NCI-H345 treated with DMSO at 0.1 percent for 48 hours (cell line): ENCODE measurements around the gene LMNA.
"Not testable (repeated sequence)": the region's sequence is repeated elsewhere in the genome, so short reads cannot be mapped to it uniquely, and the experiment has no call there.

Experiments used
- DNase-seq: peaks from one replicate; lab custom pipeline; 2025; ENCODE audit not compliant: unreplicated experiment; lab: John Stamatoyannopoulos, UW

Gene LMNA

DNA sequence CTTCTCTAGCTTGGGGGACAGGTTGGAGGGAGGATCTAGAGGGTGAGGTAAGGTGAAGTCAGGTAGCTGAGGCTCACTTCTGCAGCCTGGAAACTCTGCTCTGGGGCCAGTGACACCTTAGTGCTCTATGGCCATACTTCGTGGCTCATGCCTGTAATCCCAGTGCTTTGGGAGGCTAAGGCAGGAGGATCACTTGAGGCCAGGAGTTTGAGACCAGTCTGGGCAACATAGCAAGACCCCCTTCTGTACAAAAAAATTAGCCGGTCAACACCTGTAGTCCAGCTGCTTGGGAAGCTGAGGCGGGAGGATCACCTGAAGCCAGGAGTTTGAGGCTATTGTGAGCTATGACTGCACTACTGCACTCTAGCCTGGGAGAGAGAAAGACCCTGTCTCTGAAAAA, 5.8 kb downstream of the LMNA start:
- no peak for DNase-seq

DNA sequence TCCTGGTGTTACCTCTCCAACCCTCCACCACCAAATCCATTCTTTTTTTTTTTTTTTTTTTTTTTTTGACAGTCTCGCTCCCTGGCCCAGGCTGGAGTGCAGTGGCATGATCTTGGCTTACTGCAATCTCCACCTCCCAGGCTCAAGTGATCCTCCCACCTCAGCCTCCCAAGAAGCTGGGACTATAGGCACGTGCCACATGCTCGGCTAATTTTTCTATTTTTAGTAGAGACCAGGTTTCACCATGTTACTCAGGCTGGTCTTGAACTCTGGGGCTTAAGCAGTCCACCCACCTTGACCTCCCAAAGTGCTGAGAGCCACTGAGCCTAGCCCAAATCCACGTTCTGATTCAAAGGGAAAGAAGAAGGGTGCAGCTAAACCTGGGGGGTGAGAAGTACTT, 6.5 kb downstream of the LMNA start:
- DNase-seq, result not testable (repeated sequence)

DNA sequence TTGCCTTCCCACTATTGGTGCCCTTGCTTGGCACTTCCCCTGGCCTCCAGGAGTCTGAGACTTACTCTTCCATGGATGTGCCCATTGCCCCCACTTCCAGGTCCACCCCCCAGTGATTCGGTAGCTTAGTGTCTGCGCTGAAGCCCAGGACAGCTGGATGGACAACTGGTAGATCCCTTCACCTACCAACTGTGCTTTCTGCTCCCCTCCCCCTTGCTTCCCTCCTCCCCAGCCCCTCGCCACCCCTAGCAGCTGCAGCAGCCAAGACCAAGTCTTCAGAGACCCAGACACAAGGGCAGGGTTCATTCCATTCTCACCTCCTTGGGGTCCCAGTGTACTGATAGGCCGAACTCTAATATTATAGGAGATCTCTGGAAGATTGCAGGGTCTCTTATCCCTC, 6.9 kb downstream of the LMNA start:
- DNase-seq, result no peak

DNA sequence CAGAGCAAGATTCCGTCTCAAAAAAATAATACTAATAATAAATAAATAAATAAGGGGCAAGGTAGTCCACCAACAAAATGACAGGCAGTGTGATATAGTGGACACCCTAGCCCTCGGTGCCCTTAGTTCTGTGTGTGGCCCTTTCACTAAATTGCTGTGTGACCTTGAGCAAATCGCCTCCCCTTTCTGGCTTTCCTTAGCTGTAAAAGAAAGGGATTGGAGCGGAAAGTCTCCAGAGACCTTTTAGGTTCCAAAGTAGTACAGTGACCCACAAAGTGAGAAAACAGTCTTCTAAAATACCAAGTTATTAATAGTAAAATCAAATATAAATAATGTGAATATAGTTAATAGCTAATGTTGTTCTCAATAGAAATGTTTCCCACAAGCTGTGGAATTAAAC, 7.6 kb downstream of the LMNA start:
- DNase-seq, result no peak

DNA sequence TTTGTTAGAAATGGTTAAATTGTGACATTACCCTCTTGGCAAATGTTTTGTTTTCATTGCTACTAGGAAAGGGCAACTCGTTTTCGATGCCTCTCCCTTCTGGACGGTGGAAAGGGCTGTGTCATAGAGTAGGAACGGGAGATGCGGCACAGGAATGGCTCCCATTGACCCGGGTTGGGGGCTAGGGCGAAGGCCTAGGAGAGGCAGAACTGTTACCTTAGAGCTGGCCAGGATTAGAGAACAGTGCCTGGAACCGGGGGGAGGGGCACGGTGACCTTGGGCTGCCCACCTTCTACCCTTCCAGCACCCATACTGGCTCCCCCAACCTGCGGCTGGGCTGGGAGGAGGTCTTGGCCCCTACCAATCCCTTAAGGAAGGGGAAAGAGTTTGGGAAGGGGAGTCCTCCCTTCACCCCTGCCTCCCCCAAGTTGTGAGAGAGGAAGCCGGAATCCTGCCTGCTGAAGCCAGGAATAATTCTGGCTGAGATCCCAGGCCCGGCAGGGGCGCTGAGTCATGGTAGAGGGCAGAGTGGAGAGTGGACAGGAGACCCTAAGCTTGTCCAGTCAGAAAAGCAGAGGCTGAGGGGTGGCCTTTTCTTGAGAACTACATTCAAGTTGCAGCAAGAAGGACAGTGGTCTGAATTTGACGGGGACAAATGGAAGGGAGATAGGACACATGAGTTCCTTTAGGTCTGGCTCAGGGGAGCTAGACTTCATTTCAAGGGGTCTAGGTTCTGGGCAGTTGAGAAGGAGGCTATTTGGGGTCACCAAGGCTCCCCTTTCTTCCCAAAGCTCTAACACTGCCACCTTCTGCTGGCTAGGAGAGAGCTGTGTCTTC, 8.2 kb downstream of the LMNA start:
- DNase-seq, result peak; percentile 45

DNA sequence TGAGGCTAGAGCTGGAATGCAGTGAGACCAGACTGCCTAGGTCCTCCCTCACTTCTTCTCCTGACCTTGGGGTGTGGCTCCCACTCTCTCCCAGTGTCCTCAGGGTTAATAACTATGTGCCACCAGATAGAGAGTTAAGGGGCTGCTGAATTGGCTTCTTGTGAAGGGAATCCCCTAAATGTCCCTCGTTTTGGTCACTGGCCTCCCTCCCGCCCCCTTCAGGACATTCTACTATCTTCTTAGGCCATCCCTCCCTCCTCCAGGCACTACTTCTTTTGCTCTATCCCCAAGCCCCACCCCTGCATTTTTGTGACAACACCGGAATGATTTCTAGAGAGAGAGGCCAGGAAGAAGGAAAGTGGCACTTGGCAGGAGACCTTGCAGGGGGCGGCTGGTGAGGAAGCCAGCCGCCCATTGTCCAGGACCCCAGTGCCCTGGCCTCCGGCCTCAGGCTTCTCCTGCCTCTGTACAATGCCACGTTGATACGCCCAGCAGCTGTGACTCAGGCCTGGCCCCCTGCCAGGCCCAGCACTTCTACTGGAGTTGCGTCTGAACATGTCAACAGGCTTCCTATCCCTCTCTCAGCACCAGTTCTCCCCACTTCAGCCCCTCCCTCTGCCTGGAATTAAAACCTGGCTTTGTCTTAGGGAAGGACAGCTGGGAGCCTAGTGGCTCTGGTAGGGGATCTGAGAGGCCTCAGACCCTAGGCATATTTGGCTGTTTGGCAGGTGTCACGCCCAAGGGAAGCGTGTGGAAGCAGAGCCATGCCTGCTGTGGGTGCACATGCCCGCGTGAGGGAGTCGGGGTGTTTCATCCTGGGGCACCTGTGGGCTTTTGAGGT, 9.1 kb downstream of the LMNA start:
- peak; percentile 100 for DNase-seq

DNA sequence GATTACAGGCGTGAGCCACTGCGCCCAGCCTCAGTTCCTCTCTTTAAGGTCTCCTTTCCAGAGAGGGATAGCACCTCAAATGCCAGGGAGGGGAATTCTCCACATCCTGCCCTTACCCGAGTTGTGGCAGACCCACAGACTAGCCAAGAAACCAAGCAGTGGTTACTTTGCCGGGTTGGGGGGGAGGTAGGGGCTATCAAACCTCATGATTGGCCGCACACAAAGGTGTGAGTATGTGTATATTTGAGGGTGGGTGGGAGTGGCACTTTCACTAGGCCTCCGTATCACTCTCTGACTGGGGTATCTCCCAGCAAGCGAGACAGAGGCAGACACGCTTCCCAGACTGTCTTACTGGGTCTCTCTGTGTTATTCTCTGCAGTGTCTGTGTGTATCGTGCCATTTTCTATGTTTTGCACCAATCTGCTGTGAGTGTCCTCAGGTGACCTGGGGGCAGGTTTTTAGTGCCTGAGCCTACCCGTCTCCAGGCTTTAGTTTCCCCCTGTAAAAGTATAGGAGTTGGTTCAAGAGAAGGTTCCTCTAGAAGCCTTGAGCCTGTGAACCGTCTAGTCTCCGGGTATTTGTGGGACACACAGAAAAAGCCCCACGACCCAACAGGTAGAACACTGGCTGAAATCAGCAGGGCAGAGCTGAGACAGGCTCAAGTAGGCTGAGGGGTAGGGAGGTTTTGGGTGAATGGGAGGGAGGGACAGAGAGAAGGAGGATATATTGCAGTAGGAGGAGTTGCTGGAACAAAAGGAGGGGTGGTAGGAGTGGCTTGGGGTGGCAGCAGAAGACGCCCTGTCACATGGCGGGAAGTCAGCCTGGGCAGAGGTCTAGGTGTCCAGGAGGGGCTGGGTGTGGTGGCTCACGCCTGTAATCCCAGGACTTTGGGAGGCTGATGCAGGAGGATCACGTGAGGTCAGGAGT, 10.3 kb downstream of the LMNA start:
- no peak for DNase-seq

DNA sequence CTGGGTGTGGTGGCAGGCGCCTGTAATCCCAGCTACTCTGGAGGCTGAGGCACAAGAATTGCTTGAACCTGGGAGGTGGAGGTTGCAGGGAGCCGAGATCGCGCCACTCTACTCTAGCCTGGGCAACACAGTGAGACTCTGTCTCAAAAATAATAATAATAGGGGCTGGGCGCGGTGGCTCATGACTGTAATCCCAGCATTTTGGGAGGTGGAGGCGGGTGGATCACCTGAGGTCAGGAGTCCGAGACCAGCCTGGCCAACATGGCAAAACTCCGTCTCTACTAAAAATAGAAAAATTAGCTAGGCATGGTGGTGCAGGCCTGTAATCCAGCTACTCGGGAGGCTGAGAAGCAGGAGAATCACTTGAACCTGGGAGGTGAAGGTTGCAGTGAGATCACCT, 11.0 kb downstream of the LMNA start:
- DNase-seq, result not testable (repeated sequence)

DNA sequence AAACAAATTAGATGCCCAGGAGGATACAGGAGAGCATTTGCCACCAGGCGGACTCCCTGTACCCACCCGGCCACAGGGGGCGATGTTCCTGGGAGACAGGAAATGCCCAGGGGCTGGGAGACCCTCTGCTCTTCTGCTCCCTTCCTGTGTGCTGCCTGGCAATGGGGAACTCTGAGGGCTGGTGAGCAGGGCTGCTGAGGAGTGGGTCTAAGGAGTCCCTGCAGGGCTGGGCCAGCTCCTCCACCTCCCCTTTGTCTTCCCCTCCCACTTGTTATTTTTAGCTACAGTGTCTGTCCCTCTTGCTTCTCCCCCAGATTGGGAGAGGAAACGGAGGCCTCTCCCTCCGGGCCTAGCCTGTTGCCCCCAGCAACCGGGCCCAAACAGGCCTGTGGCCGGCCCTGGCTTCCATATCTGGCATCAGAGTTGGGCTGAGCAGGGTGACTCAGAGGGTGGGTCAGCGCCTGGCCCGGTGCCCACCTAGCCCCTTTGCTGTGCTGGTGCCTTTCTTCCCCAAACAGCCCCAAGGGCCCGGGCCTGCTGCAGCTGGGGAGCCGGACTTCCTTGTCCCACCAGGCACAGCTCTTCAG, 11.6 kb downstream of the LMNA start:
- no peak for DNase-seq

DNA sequence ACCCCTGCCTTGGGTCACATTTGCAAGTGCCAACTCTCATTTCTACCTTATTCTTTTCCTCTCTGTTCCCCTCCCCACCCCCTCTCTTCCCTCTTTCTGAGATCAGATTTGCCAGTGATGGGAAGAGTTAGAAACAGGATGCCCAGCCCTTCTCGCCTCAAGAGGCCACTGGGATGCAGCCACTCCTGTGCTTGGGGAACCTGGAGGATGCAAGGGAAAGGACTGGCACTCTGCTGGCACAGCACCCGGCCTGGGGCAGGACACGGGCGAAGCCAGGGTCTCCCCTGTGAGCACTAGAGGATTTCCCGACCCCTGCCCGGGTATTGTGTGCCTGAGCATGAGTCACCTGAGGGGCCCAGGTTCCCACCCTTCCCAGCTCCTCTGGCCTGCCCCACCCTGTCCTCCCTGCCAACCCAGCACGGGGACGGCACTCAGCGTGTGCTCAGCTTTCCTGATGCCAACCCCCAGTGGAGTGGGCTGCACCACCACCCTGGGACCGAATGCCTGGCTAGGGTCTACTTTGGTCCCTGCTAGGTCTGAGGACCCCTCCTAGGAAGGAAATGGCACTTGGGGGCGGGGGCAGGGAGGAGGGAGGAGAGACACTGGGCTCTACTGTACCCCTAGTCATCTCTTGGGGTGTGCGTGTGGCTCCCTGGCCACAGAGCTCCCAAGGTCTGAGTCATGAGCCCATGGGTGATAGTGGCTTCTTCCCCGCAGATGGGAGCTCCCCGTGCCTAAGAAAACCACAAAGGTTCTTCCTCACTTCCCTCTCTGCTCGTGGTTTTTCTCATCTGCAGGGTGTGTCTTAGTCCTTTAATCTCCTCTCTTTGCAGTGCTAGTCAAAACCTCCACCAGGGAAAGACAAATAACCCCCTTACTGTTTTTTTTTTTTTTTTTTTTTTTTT, 12.4 kb downstream of the LMNA start:
- no peak for DNase-seq

DNA sequence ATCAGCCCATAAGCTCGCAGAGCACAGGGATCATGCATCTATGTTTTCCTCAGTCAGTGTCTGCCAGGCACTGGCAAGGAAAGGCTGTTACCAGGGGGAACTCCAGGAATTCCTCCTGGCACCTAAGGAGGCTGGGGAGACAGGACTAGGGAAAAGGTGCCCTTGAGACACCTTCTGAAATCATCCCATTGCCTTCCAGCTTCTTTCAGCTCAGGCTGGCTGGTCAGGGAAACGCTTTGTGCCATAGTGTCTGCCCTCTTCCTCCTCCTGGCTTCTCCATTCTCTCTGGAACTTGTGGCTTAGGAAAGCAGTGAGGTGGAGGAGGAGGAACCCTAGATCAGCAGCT, 13.8 kb downstream of the LMNA start:
- DNase-seq, result no peak

DNA sequence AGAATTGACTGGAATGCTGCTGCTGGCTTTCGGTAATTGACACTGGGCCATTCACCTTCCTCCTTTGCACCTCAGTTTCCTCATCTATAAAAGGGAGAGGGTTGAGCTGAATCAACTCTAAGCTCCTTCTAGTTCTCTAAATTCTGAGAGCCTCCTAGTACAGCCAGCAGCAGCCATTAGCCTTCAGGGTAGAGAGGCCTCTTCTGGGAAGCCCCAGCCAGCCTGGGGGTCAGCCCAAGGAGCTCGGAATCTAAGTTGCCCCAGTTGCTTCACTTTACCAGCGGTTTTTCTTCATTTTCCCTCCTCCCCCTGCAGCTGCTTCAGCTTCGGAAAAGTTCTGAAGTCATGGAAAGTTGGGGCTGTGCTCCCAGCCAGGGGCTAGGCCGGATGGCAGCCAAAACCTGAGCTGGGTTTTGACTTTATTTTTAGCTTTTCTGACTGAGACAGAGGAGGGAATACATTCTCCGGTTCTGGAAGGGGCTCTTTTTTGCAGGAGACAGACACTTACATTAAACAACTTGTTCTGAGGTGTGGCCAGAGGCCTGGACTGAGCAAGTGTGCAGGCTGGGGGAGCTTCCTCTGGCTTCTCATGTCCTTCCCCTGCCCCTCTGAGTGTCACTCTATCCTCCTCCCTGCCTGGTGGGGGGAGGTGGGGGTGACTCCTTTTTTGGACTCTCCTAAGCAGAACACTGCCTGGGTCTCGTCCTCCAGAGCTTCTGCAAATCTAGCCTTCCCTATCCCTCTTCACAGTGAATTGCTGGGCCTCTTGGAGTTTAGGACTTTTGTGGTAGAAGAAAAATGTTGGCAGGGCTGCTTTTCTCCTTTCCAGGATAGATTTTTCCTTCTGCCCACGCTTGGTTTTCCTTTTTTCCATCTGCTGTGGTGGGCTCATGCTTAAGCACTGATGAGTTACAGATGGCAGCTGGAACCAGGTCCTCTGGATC, 14.4 kb downstream of the LMNA start:
- no peak for DNase-seq

DNA sequence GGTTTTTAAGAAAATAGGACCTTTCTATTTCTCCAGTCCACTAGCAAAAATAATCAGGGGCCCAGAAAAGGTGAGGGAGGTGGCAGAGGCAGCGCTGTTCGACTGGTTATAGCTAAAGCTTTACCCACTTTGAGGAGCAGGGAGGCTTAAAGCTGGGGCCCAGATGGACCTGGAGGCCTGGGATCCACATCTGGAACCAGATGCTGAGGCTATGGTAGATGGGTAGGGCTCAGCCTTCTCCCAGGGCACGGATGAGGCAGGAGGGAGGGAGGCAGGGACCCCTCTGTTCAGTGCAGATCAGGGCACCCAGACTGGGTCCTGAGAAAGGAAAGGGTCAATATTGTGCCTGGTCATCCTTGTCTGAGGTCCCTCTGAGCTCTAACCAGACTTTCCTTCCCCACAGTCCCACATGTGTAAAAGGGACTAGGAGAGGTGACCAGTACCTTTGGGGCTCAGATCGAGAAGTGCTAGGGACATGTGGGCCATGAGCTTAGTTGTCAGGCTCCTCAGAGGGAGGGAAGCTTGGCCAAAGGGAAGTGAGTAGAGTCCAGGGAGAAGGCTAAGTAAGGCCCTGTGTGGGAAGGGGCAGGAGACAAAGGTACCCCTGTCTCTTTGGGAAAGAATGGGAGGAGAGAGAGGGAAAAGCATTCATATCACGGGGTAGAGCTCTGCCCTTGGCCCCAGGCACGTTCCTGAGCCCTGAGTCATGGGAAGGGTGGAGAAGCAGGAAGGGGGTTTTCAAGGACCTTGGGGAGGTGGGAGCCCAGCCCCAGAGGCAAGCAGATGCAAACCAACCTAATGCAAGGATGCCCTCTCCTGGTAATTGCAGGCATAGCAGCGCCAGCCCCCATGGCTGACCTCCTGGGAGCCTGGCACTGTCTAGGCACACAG, 15.4 kb downstream of the LMNA start:
- DNase-seq, result peak; percentile 94

DNA sequence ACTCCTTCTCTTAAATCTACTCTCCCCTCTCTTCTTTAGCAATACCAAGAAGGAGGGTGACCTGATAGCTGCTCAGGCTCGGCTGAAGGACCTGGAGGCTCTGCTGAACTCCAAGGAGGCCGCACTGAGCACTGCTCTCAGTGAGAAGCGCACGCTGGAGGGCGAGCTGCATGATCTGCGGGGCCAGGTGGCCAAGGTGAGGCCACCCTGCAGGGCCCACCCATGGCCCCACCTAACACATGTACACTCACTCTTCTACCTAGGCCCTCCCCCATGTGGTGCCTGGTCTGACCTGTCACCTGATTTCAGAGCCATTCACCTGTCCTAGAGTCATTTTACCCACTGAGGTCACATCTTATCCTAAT, 16.0 kb downstream of the LMNA start:
- DNase-seq, result no peak

DNA sequence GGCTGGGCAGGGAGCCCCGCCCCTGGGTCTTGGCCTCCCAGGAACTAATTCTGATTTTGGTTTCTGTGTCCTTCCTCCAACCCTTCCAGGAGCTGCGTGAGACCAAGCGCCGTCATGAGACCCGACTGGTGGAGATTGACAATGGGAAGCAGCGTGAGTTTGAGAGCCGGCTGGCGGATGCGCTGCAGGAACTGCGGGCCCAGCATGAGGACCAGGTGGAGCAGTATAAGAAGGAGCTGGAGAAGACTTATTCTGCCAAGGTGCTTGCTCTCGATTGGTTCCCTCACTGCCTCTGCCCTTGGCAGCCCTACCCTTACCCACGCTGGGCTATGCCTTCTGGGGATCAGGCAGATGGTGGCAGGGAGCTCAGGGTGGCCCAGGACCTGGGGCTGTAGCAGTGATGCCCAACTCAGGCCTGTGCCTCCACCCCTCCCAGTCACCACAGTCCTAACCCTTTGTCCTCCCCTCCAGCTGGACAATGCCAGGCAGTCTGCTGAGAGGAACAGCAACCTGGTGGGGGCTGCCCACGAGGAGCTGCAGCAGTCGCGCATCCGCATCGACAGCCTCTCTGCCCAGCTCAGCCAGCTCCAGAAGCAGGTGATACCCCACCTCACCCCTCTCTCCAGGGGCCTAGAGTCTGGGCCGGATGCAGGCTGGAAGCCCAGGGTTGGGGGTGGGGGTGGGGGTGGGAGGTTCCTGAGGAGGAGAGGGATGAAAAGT, 20.4 kb downstream of the LMNA start:
- no peak for DNase-seq

DNA sequence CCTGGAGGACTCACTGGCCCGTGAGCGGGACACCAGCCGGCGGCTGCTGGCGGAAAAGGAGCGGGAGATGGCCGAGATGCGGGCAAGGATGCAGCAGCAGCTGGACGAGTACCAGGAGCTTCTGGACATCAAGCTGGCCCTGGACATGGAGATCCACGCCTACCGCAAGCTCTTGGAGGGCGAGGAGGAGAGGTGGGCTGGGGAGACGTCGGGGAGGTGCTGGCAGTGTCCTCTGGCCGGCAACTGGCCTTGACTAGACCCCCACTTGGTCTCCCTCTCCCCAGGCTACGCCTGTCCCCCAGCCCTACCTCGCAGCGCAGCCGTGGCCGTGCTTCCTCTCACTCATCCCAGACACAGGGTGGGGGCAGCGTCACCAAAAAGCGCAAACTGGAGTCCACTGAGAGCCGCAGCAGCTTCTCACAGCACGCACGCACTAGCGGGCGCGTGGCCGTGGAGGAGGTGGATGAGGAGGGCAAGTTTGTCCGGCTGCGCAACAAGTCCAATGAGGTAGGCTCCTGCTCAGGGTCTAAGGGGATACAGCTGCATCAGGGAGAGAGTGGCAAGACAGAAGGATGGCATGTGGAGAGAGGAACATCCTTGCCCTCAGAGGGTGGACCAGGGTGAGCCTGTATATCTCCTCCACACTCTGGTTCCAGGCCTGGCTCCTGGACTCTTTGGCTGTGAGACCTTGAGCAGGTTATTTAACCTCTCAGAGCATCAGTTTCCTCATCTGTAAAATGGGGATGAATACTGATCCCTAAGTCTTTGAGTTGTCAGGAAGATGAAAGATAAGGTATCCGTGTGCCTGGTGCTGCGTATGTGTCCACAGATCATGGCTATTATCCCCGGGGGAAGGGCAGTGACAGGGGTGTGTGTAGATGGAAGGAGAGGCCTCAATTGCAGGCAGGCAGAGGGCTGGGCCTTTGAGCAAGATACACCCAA, 21.7 kb downstream of the LMNA start:
- no peak for DNase-seq
